HG03045 (cell line): ENCODE measurements around the gene GALNT2.

ENCODE experiments used
- ATAC-seq: cut with Tn5 transposase; IDR thresholded peaks from one replicate; pipeline ENCODE4 v1.9.1; 2021; ENCODE audit warnings: mild to moderate bottlenecking, moderate library complexity; ENCODE audit not compliant: unreplicated experiment

The GALNT2 gene

DNA sequence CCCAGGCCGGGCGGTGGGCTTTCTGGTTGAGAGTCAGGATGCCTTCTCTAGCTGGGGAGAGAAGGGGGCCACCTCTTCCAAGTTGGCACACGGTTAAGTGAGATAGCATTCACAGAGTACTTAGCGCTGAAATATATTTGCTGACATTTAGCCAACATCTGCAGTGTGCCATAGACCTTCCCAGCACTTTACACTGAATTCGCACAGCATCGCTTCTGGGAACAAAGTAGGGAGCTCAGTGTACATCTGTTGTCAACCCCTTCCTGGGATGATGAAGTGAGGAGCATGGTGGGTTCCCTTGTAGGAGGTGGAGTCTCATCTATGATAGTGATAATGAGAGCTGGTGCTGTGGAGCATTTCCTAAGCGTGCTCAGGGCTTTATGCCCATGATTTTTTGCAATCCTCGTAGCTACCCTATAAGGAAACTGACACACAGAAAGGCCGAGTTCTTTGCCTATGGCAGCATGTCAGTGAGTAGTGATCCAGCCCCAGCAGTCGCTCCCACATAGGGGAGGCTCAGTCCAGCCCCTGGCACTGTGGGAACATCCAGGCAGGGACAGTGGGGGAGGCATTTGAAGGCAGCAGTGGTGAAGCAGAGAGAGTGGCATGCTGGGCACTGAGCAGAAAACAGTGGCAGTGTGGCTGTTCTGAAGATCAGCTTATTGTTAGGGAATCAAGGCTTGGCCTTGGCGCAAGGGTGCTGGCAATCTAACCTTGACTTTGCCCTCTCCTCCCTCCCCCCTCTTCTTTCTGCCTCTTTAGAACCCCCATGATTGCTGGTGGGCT is 182.8 kb downstream of the GALNT2 start:
- ATAC-seq, result no peak

- ATAC-seq, result no peak
Observed at GRCh38 chr1:230250666-230251065, 183.6 kb downstream of the GALNT2 start.

- ATAC-seq, result peak; percentile 82
Observed at GRCh38 chr1:230251644-230252191, 184.7 kb downstream of the GALNT2 start.

DNA sequence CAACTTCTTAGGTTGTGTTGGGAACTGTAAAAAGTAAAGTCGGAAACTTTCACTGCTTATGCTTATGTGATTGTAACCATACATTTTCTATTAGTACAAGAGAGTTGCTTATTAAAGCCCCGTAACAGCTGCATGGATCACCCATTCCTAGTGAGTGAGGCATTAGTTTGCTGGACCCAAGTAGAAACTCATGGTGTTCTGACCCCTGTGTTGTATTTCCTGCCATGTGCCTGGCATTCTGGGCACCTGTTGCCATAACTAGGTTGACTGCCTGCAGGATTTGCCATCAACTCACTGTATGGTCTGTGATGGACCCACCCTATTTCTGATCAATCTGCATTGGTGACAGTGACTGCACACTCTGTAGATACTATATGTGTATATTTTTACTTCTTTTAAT is 186.1 kb downstream of the GALNT2 start:
- no peak for ATAC-seq

DNA sequence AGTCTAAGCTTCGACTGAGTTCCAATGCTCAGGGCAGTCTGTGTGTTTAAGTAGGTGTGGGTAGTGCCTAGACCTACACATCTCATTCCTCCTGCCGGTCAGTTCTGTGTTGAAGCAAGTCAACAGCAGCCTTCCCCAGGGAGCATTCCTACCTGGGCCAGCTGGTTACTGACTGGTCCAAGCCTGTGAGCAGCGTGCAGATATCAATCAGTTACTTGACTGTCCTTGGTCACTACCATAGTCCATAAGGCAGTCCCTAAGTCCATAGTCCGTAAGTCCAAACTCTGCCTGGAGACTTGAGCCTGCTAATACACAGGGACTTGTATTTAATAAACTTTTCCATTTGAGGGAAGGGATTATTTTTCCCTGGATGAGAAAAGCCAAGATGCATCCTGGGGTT is 187.2 kb downstream of the GALNT2 start:
- ATAC-seq, result no peak

- no peak for ATAC-seq
Observed at GRCh38 chr1:230255116-230255515, 188.1 kb downstream of the GALNT2 start.

DNA sequence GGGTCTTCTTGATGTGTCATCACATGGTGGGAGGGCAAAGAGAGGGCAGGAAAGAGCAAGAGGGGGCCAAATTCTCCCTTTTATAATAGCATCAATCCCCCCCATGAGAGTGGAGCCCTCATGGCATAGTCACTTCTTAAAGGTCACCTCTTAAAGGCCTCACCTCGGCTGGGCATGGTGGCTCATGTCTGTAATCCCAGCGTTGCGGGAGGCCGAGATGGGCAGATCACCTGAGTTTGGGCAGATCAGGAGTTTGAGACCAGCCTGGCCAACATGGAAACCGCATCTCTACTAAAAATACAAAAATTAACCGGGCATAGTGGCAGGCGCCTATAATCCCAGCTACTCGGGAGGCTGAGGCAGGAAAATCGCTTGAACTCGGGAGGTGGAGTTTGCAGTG is 189.0 kb downstream of the GALNT2 start:
- no peak for ATAC-seq

- ATAC-seq, result no peak
Observed at GRCh38 chr1:230256896-230257295, 189.9 kb downstream of the GALNT2 start.

DNA sequence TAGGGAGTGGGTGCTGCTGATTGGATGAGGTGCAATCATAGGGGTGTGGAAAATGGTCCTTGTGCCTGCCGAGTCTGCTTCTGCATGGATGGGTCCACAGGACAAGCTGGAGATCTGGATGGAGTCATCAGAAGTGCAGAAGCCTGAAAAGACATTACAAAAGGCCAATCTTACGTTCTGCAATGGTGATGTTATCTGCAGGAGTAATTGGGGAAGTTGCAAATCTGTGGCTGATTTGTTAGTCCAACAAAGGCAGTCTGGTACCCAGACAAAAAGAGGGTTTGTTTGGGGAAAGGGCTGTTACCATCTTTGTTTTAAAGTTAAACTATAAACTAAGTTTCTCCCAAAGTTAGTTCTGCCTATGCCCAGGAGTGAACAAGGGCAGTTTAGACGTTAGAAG is 192.6 kb downstream of the GALNT2 start:
- no peak for ATAC-seq

GRCh38 chr1:230260831-230261230 is 193.8 kb downstream of the GALNT2 start:
- no peak for ATAC-seq

- ATAC-seq, result no peak
Observed at GRCh38 chr1:230261928-230262650, 195.1 kb downstream of the GALNT2 start.

GRCh38 chr1:230262867-230263567 is 196.0 kb downstream of the GALNT2 start:
- ATAC-seq, result no peak

DNA sequence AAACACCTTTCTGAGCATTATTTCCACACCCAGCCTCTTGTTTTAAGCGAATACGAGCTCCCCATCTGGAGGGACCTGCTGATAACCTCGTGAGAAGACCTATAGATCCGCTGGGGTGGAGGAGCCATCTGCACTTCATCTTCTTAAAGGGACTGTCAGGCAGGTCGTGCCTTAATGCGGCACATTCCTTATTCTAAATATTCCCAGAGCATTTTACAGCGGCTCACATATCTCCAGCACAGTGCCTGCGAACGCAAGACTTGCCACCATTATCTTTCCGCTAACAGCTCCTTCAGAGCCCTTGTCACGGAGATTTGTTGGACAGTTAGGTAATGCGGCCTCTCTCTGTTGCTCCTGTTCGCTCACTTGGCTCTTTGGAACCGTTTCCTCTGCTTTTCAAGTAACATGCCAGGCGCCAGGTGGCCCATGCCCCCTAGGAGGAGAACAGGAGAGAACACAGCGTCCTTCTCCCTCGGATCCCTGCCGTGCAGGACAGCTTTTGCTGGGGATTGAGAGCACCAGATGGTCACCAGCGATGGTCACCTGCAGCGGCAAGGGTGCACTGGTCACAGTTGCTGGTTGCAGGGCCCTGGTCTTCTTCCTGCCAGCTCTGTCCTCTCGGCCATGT is 196.6 kb downstream of the GALNT2 start:
- ATAC-seq, result no peak

DNA sequence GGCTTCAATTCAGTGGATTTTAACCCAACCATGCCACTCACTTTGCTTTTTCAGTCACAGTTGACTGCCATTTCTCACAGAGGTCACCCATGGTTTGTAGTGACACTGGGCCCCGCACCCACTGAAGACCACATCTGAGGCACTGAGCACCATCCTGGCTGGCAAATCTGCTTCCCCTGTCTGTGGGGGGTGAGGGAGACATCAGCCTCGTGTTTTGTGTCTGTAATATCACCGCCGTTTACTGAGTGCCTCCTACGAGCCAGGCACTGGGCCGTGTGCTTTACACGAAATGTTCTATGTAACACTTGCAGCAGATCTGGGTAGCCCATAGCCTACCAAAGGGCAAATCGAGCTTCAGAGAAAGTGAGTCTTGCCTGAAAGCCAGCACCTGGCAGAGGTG is 197.3 kb downstream of the GALNT2 start:
- no peak for ATAC-seq

GRCh38 chr1:230265200-230266115 is 198.4 kb downstream of the GALNT2 start:
- no peak for ATAC-seq

DNA sequence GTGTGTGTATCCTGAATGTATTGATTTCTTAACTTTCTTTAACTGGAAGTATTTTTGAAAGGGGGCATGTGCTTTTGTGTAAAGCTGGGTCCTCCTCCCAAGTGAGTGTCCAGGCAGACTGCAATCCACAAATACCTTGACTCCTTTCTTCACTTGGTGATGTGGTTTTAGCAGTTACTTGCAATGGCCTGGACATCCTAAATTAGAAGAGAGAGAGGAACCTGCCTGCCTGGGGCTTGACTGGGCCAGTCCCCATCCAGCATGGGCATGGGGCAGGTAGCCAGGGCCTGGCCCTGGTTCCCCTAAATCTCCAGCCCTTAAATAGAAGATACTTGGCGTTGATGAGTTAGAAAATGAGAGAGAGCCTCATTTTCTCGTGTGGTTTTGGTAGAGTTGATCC is 199.4 kb downstream of the GALNT2 start:
- ATAC-seq, result no peak

- ATAC-seq, result no peak
Observed at GRCh38 chr1:230267338-230268065, 200.5 kb downstream of the GALNT2 start.

DNA sequence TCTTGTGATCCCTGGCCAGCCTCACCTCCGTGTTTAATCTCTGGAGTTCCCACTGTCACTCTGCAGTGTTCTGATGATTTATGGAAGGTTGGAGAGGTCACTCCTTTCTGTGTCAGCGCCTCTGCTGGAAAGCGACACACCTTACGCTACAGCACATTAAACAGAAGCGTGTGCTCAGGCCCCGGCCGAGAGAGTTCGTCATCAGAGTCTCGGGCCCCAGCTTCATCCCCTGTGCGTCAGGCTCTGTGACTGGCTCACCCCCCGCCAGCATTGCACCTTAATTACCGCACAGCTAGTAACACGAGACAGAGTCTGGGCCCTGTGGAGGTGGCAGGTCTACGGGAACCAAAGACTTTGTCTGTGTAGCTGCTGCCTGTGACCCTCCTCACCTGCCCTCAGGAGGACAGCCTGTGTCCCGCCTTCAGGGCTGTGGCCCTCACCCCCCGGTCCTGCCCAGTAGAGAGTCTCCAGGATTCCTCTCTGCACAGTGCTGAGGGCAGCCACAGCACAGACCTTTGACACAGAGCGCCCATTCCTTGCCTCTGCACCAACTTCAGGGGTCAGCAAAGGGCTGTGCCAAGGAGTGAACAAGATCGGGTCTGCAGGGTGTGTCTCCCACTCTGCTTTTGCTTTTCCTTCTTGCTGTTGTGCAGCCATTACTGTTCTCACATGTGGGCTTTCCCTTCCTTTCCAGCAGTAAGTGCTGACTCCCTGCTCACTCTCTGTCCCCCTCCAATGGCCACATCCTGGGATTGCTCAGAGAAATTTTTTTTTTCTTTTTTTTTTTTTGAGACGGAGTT is 201.5 kb downstream of the GALNT2 start:
- no peak for ATAC-seq

- no peak for ATAC-seq
Observed at GRCh38 chr1:230270185-230270558, 203.1 kb downstream of the GALNT2 start.
